GM12878 (cell line): ENCODE measurements around the gene NDUFA7. TPM values are rescaled to one million over a fixed set of nuclear protein-coding genes. Genes with fewer than 3 reads are reported as not detected.
A peak's percentile ranks its signal among the peaks of the same experiment; 100 is the strongest.

ENCODE experiments used
- ATAC-seq: fragments of 200-7000 bp; cut with Tn5 transposase; 3 replicates; pipeline ENCODE4 v1.9.1; 2020; ENCODE audit warnings: mild to moderate bottlenecking, moderate library complexity
- BruUV-seq: library from RNA; stranded (reverse); fragments of 400-500 nt; replicated peaks from 2 replicates; lab custom pipeline; 2021; lab: Mats Ljungman, UMichigan
- CTCF ChIA-PET: fragments of 300-600 bp; sonication (Branson Sonifier 250); formaldehyde crosslinking; extraction: SDS; loops from one replicate; lab custom pipeline; 2021; ENCODE audit warnings: inconsistent platforms; lab: Yijun Ruan, JAX
- POLR2A ChIA-PET: fragments of 350-600 bp; formaldehyde crosslinking; extraction: SDS; loops from one replicate; lab custom pipeline; 2021; ENCODE audit warnings: inconsistent platforms; lab: Charles Lee
- RAD21 ChIA-PET: fragments of 300-600 bp; sonication (Branson Sonifier 250); formaldehyde crosslinking; loops from one replicate; lab custom pipeline; 2023; ENCODE audit warnings: antibody characterized with exemption; ENCODE audit not compliant: unreplicated experiment; lab: Charles Lee
- SMC1A ChIA-PET: fragments of 300-600 bp; sonication (Branson Sonifier 250); formaldehyde crosslinking; loops from one replicate; lab custom pipeline; 2023; ENCODE audit not compliant: unreplicated experiment, uncharacterized antibody; lab: Charles Lee
- DNase-seq: peaks from one replicate; pipeline ENCODE4 v3.0.0-alpha.2; 2011; ENCODE audit warnings: low read depth, low spot score
- FAIRE-seq: peaks from 3 replicates; lab custom pipeline; 2011; peaks lifted over from hg19 to GRCh38; lab: Jason Lieb, UNC
- H2AFZ ChIP-seq: 2 replicates; pipeline ENCODE4 v1.6.0; 2011; ENCODE audit warnings: low read depth, low read length, control low read depth; ENCODE audit not compliant: control insufficient read depth
- H3K27ac ChIP-seq: 2 replicates; pipeline ENCODE4 v1.5.1; 2011; ENCODE audit warnings: control low read depth; ENCODE audit not compliant: control insufficient read depth, insufficient read depth
- H3K27me3 ChIP-seq, 2 experiments: replicated peaks in 1 of 2; 2 replicates each; pipeline versions ENCODE4 v1.6.0 to v1.6.1; 2011; ENCODE audit warnings: low read length in 1 of 2; ENCODE audit not compliant: control insufficient read depth in 2 of 2, insufficient read depth in 2 of 2
- H3K36me3 ChIP-seq, 2 experiments: 2 replicates each; pipeline ENCODE4 v1.5.1; 2011; ENCODE audit warnings: low read length in 1 of 2; ENCODE audit not compliant: control insufficient read depth in 2 of 2, insufficient read depth in 2 of 2
- H3K4me1 ChIP-seq: 2 replicates; pipeline ENCODE4 v1.6.1; 2011; ENCODE audit warnings: mild to moderate bottlenecking, low read length, moderate library complexity, mixed read lengths; ENCODE audit not compliant: control insufficient read depth, insufficient read depth
- H3K4me2 ChIP-seq: 2 replicates; pipeline ENCODE4 v1.6.0; 2011; ENCODE audit warnings: control low read depth; ENCODE audit not compliant: control insufficient read depth, insufficient read depth
- H3K4me3 ChIP-seq: fragments of 200-600 bp; sonication (generic); 2 replicates; pipeline ENCODE4 v1.5.1; 2016
- H3K79me2 ChIP-seq: 2 replicates; pipeline ENCODE4 v1.6.0; 2011; ENCODE audit warnings: low read length; ENCODE audit not compliant: control insufficient read depth, insufficient read depth
- H3K9ac ChIP-seq: 2 replicates; pipeline ENCODE4 v1.8.0; 2011; ENCODE audit warnings: low read length, control low read depth, mixed read lengths; ENCODE audit not compliant: control insufficient read depth, insufficient read depth
- H3K9me3 ChIP-seq: replicated peaks from 3 replicates; pipeline ENCODE4 v1.5.1; 2011; ENCODE audit warnings: mild to moderate bottlenecking, low read length; ENCODE audit not compliant: control insufficient read depth, insufficient read depth
- H4K20me1 ChIP-seq: 2 replicates; pipeline ENCODE4 v1.6.0; 2011; ENCODE audit not compliant: control insufficient read depth, insufficient read depth
- BHLHE40 ChIP-seq, 2 experiments: fragments of 450-650 bp in 1 of 2; IDR thresholded peaks; 2 replicates each; pipeline ENCODE4 v1.6.1; 2011 to 2017; ENCODE audit warnings: low read depth in 2 of 2, borderline replicate concordance in 1 of 2, improper control_type of control experiment in 1 of 2, low read length in 1 of 2, mild to moderate bottlenecking in 1 of 2
- CTCF ChIP-seq, 3 experiments: IDR thresholded peaks in 2 of 3; conservative IDR thresholded peaks in 1 of 3; 2 replicates each; pipeline ENCODE4 v1.5.1; 2011; ENCODE audit warnings: low read depth in 3 of 3, low read length in 3 of 3, mild to moderate bottlenecking in 3 of 3, control low read depth in 2 of 3, moderate library complexity in 2 of 3, inconsistent platforms in 1 of 3, mixed read lengths in 1 of 3; ENCODE audit not compliant: control insufficient read depth in 2 of 3, insufficient read depth in 1 of 3; ENCODE audit errors: extremely low read depth in 1 of 3
- EGR1 ChIP-seq, 2 experiments: IDR thresholded peaks; 1 replicate in 1 of 2; 2 replicates in 1 of 2; pipeline ENCODE4 v1.6.1; 2011 to 2012; ENCODE audit warnings: low read depth in 2 of 2, low read length in 2 of 2, borderline replicate concordance in 1 of 2, mild to moderate bottlenecking in 1 of 2, moderate library complexity in 1 of 2
- FOS ChIP-seq: IDR thresholded peaks from 3 replicates; pipeline ENCODE4 v1.6.1; 2011; ENCODE audit warnings: borderline replicate concordance; ENCODE audit not compliant: insufficient read length; ENCODE audit errors: extremely low read depth
- GATAD2B ChIP-seq: fragments of 450-650 bp; conservative IDR thresholded peaks from 2 replicates; pipeline ENCODE4 v1.6.1; 2017; ENCODE audit warnings: low read depth, mild to moderate bottlenecking, moderate library complexity
- IKZF1 ChIP-seq: fragments of 450-650 bp; conservative IDR thresholded peaks from 2 replicates; pipeline ENCODE4 v1.6.1; 2017; ENCODE audit warnings: antibody characterized with exemption, mild to moderate bottlenecking
- NR2F1 ChIP-seq: fragments of 450-650 bp; conservative IDR thresholded peaks from 2 replicates; pipeline ENCODE4 v1.6.1; 2017; ENCODE audit warnings: mild to moderate bottlenecking
- TAF1 ChIP-seq: IDR thresholded peaks from 2 replicates; pipeline ENCODE4 v1.6.1; 2011; ENCODE audit warnings: mild to moderate bottlenecking, low read depth, low read length, borderline replicate concordance
- WGBS: methylation state at CpG from one replicate; pipeline ENCODE4 v1.1.6; 2016; ENCODE audit warnings: low lambda C conversion rate; ENCODE audit not compliant: insufficient replicate concordance, insufficient coverage; ENCODE audit errors: missing lambda C conversion rate; 5-methylcytosine and 5-hydroxymethylcytosine counted together
- in situ Hi-C: fragments of 300-500 bp; cut with MboI; formaldehyde crosslinking; loops from 9 replicates; pipeline ENCODE4 v1.14.3; 2018; ENCODE audit warnings: mixed read lengths
- intact Hi-C: fragments of 100-400 bp; cut with micrococcal nuclease; formaldehyde crosslinking; loops from one replicate; pipeline ENCODE4 v1.14.2; 2022; ENCODE audit not compliant: unreplicated experiment
- polyA plus RNA-seq, 11 experiments: library from polyadenylated mRNA; depleted of rRNA in 4 of 11; unstranded in 6 of 11; stranded (reverse) in 5 of 11; fragments of >200 nt; fragmentation: Nextera tagmentation in 4 of 11; fragmentation: Illumina TruSeq in 1 of 11; extraction: Ambion mirVana in 4 of 11; extraction: Trizol in 1 of 11; gene quantifications; 1 replicate in 1 of 11; 2 replicates in 10 of 11; pipeline versions ENCODE4 v1.2.1 to v1.2.3, GENCODE V29; 2011 to 2016; ENCODE audit warnings: inconsistent platforms in 2 of 11, missing spikeins in 2 of 11, low read depth in 1 of 11
- total RNA-seq, 4 experiments: library from RNA; depleted of rRNA in 3 of 4; stranded (reverse); fragments of >200 nt in 3 of 4; fragmentation: Illumina TruSeq in 1 of 4; extraction: Trizol in 1 of 4; gene quantifications; 2 replicates each; pipeline versions ENCODE4 v1.2.1 to v1.2.3, GENCODE V29; 2013 to 2021

Gene NDUFA7
- total and polyA plus RNA-seq, 10 of the 15 experiments (the other 5 are each of a cell fraction or from before 2014, with no cell fraction given) = 79.0 to 360 (median 174) TPM

DNA sequence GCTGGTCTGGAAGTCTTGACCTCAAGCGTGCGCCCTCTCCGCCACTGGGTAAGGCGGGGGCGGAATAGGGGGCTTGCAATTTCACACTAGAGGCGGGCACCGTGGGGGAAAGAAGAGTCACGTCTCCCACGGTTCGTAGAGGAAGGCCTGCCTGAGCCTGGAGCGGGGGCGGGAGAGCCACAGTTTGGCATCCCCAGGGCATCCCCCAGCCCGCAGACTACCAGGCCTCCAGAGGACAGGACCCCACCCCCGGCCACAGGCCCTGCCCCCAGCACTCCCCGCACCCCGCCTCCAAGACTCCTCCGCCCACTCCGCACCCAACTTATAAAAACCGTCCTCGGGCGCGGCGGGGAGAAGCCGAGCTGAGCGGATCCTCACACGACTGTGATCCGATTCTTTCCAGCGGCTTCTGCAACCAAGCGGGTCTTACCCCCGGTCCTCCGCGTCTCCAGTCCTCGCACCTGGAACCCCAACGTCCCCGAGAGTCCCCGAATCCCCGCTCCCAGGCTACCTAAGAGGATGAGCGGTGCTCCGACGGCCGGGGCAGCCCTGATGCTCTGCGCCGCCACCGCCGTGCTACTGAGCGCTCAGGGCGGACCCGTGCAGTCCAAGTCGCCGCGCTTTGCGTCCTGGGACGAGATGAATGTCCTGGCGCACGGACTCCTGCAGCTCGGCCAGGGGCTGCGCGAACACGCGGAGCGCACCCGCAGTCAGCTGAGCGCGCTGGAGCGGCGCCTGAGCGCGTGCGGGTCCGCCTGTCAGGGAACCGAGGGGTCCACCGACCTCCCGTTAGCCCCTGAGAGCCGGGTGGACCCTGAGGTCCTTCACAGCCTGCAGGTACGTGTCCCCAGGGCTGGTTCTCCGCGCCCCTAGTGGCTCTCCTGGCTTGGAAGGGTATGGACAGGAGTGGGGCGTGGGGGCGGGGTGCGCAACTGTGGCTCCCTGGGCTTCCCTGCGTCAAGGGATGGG, 42.9 kb upstream of the NDUFA7 start, which contains the start of gene ANGPTL4:
ANGPTL4 (plus strand) TSS at position 353 of the 969 bp plus-strand sequence; CDS start at position 520, 167 bp downstream.
- in situ Hi-C loops = no loop called here
- Histone ChIP-seq H3K9me3 (no peaks in the 10 kb centered on the region), H3K36me3 (no peaks in the 10 kb centered on the region), H3K79me2 (no peaks in the 10 kb centered on the region), H3K4me2 (peak within 1 kb of the TSS; percentile 33; the same call in 1 of the 2 replicates), H3K4me1 (no peaks in the 10 kb centered on the region), H2AFZ (no peak within 1 kb of the TSS), H4K20me1 (no peaks in the 10 kb centered on the region), H3K4me3 (no peak within 1 kb of the TSS), H3K9ac (no peak within 1 kb of the TSS), H3K27ac (no peak within 1 kb of the TSS), H3K27me3 (peaks cover 0 to 6% of the 10 kb centered on the region in 2 experiments; a peak in 2 of 4 replicates)
- no peak for DNase-seq
- 7% methylated on average over 72 of the region's 81 CpGs for WGBS
- intact Hi-C loops = no loop called here
- peak; percentile 20; the same call in 2 of the 3 replicates for ATAC-seq
- TF ChIP-seq CTCF (IDR thresholded peaks at IDR 0.05 in 2 of 3, conservative IDR thresholded peaks at IDR 0.05 in 1 of 3; ENCODE audit: control insufficient read depth in 2 of 3, extremely low read depth in 1 of 3, insufficient read depth in 1 of 3, low read depth in 3 of 3, low read length in 3 of 3) = 0 out of 6 replicates have a peak, but pooled peaks of 1 of the 3 experiments have one; percentile 7
- peak in 1 of 2 experiments; percentile 50; a peak in 1 of 3 replicates for TF ChIP-seq EGR1 (IDR thresholded peaks at IDR 0.05; ENCODE audit: borderline replicate concordance in 1 of 2, low read depth in 2 of 2, low read length in 2 of 2)
- TF ChIP-seq GATAD2B = 0 out of 2 replicates have a peak, but pooled peaks have one; percentile 10
- TF ChIP-seq TAF1 = no peak
- TF ChIP-seq BHLHE40 (IDR thresholded peaks at IDR 0.05; ENCODE audit: borderline replicate concordance in 1 of 2, low read depth in 2 of 2, low read length in 1 of 2) = peak in 1 of 2 experiments; percentile 40; a peak in 1 of 4 replicates
- TF ChIP-seq IKZF1 = 0 out of 2 replicates have a peak, but pooled peaks have one; percentile 24
- TF ChIP-seq FOS = no peak
- 0 out of 2 replicates have a peak, but pooled peaks have one; percentile 20 for TF ChIP-seq NR2F1
- no peak for FAIRE-seq
- ChIA-PET CTCF (interaction anchor here (1.1 to 2.8 kb wide), 2 partner anchors 10 to 214 kb away, joined by 3 to 8 read pairs; no protein-coding TSS in a partner anchor), POLR2A (no interaction called here), SMC1A (interaction anchor here (1.2 kb wide), 1 partner anchor 43 kb away, joined by 3 read pairs; the partner anchor contains the start of genes NDUFA7 and RPS28), RAD21 (interaction anchor here (0.6 kb wide), 1 partner anchor 10 kb away, joined by 3 read pairs; no protein-coding TSS in a partner anchor)
- BruUV-seq = no TSS peak
